Measurements from ENCODE around the gene HADHB.

DNA sequence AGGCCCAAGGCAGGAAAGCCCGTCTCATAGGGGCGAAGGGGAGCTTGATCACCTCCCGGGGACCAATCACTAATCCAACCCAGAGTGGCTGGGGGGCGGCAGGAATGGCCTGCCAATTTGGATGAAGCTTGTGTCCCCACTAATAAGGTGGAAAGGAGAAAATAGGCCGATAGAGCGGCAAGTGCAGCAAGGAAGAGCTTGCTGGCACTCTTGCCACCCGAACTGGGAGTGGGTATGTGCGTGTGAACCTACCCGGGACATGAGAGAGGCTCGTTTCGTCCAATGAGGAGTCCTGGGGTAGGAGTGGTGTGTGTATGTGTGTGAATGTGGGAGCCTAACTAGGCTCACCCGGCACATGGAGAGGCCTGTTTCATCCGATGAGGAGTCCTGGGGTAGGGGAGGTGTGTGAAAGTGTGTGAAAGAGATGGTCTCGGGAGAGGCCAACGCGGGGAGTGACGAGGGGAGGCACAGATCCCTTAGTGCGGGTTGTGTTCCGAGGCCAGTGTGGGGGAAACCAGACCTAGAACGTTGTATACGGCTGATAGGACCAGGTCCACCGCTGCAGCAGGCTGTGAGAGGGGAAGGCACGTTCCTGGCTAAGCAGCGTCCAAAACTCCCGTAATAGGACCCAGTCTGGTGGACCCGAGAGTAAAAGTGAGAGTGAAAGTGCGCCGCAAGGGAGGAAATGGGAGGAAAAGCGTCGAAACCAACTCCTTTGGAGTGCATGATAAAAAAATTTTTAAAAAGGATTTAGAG, 54.1 kb downstream of the HADHB start:
- TF ChIP-seq TAF1 (IDR thresholded peaks at IDR 0.05; ENCODE audit: low read depth, low read length): no peak
- no peak for TF ChIP-seq POLR2AphosphoS5 (IDR thresholded peaks at IDR 0.05; ENCODE audit: low read depth, low read length)
- TF ChIP-seq POLR2A (IDR thresholded peaks at IDR 0.05; ENCODE audit: low read depth, low read length): no peak
- peak; percentile 74 for TF ChIP-seq SPI1 (IDR thresholded peaks at IDR 0.05; ENCODE audit: low read depth, low read length)

Data from GM12891 (cell line).